GM19351 (cell line): ENCODE data around the gene LONRF3.

Source experiments
- ATAC-seq: cut with Tn5 transposase; IDR thresholded peaks from one replicate; pipeline ENCODE4 v1.9.1; 2021; ENCODE audit warnings: mild to moderate bottlenecking, moderate library complexity; ENCODE audit not compliant: unreplicated experiment

Gene LONRF3

GRCh38 chrX:118974088-118974907 lies at the start of gene LONRF3:
Gene LONRF3 (plus strand): TSS chrX:118974618. CDS start chrX:118974781, 163 bp downstream.
- ATAC-seq, result peak; percentile 53

GRCh38 chrX:118928151-118928550 lies 46.3 kb upstream of the LONRF3 start:
- no peak for ATAC-seq

GRCh38 chrX:118935352-118935751 lies 39.1 kb upstream of the LONRF3 start:
- ATAC-seq, result no peak

- no peak for ATAC-seq
These were observed 33.3 kb upstream of the LONRF3 start for GRCh38 chrX:118941147-118941546.

- ATAC-seq, result no peak
These were observed 31.3 kb upstream of the LONRF3 start for GRCh38 chrX:118943102-118943501.

- ATAC-seq, result no peak
These were observed 28.5 kb upstream of the LONRF3 start for GRCh38 chrX:118945921-118946320.

GRCh38 chrX:118948270-118948669 lies 26.1 kb upstream of the LONRF3 start:
- no peak for ATAC-seq

GRCh38 chrX:118961866-118962560 lies 12.4 kb upstream of the LONRF3 start:
- ATAC-seq, result no peak

- no peak for ATAC-seq
These were observed 11.3 kb upstream of the LONRF3 start for GRCh38 chrX:118963159-118963558.

- no peak for ATAC-seq
These were observed 10.2 kb upstream of the LONRF3 start for GRCh38 chrX:118964252-118964651.

GRCh38 chrX:118965395-118965794 lies 9.0 kb upstream of the LONRF3 start:
- no peak for ATAC-seq

- ATAC-seq, result no peak
These were observed 6.4 kb upstream of the LONRF3 start for GRCh38 chrX:118968031-118968430.

- no peak for ATAC-seq
These were observed 2.9 kb upstream of the LONRF3 start for GRCh38 chrX:118971552-118971951.

- no peak for ATAC-seq
These were observed 880 bp upstream of the LONRF3 start for GRCh38 chrX:118973389-118974087.

GRCh38 chrX:118974908-118975671 lies 672 bp downstream of the LONRF3 start:
- peak; percentile 41 for ATAC-seq

GRCh38 chrX:118975831-118976598 lies 1.6 kb downstream of the LONRF3 start:
- no peak for ATAC-seq

GRCh38 chrX:118976599-118977340 lies 2.4 kb downstream of the LONRF3 start:
- no peak for ATAC-seq

GRCh38 chrX:118977424-118977823 lies 3.0 kb downstream of the LONRF3 start:
- ATAC-seq, result no peak

- ATAC-seq, result no peak
These were observed 4.0 kb downstream of the LONRF3 start for GRCh38 chrX:118978451-118978850.
